CD4-positive, alpha-beta T cell treated with Interleukin-4 for 4 hours (primary cell): ENCODE results near the gene PRKG1.
"Not testable (repeated sequence)": the region's sequence is repeated elsewhere in the genome, so short reads cannot be mapped to it uniquely, and the experiment has no call there.

Experiments used
- DNase-seq: peaks from one replicate; pipeline ENCODE4 v3.0.0-alpha.2; 2020

PRKG1 gene

GRCh38 chr10:52111101-52111891, 1037.0 kb downstream of the PRKG1 start:
- no peak for DNase-seq

DNA sequence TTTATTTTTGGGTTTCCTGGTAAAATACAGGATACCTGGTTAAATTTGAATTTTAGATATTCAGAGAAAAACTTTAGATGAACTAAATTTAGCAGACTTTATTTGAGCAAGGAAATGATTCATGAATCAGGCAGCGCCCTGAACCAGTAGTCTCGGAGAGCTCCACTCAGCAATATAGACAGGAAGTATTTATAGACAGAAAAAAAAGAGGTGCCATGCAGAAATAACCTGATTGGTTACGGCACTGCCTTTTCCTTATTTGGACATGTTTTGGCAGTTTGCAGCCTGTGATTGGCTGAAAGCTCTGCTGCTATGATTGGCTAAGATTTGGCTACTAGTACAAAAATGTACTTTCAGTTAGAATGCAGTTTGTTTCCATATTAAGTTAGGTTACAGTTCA, 1041.5 kb downstream of the PRKG1 start:
- no peak for DNase-seq

GRCh38 chr10:52119507-52119906, 1045.2 kb downstream of the PRKG1 start:
- no peak for DNase-seq

DNA sequence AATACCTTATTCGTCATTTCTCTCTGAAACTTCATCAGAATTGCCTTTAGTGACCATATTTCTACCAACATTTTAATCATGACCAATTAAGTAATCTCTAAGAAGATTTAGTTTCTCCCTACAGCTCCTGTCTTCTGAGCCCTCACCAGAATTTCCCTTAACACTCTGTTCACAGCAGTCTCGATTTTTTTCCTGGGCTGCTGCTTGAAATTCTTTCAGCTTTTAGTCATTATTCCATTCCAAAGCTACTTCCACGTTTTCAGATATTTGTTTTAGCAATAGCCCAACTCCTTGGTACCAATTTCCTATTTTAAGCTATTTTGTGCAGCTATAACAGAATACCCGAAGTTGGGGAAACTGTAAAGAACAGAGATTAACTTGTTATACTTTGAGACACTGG, 1047.4 kb downstream of the PRKG1 start:
- DNase-seq: no peak

- DNase-seq: no peak
These were observed 1053.9 kb downstream of the PRKG1 start for GRCh38 chr10:52128056-52128683.

DNA sequence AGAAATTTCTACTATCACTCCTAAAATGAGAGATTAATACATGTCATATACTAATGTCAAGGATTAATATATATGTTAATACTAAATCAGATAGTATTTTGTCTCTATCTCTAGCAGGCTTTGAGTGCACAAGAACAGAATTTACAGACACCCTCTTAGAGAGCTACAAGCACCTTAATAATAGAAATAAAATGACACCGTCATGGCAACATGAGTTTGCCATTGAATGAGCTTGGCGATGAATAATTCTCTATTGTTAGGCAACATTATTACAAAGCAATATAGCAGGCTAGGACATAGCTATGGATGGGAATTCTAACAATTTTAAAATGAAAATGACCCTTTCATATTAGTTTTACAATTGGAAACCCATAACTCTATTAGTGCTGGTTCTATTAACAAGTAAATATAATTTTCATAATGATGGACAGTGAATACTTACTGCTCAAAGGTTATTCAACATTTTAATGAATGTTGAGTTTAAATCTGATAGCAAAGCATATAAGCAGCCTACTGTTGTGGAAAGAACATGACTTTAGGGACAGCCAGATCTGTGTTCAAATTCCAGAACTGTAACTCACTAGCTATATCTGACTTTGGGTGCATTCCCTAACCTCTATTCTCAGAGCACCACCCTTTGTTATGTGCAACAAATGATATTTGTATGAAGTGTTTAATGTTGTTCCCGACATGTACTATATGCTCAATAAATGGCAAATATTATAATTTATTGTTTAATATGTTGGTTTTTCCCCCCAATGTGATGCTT, 1055.3 kb downstream of the PRKG1 start:
- no peak for DNase-seq

DNA sequence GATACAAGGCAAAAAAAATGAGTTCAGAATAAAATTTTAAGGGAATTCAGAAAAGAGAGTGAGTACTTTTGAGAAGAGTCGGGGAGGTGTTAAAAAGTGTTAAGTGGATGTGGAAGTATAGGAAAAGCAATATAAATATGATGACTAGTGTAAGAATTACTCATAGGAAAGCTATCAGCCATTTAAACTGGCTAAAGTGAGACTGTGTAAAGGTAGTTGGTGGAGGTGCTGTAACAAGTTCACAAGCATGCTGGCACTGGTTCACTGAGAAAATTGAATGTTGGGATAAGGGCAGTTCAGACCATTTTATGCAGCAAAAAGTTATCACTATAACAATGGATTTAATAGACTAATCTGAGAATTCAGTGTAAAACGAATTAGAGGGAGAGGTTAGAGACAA, 1060.8 kb downstream of the PRKG1 start:
- no peak for DNase-seq

DNA sequence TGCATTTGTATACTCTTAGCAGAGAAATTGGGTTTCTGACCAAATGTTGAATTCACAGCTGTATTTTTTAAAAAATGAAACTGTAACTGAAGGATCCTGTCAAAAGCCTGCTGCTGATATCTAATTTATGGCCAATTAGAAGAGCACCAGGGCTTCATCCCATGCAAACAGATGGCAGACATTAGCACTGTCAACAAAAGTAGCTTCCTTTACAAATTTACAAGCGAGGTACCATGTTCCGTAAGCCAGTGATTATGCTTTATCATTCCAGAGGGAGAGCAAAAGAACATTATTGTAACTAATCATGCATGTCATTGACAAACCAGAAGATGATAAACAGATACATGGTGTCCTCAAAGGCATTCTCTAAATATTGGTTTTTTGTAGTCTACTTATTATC, 1062.6 kb downstream of the PRKG1 start:
- no peak for DNase-seq

GRCh38 chr10:52143338-52143737, 1069.1 kb downstream of the PRKG1 start:
- no peak for DNase-seq

GRCh38 chr10:52145636-52146035, 1071.3 kb downstream of the PRKG1 start:
- no peak for DNase-seq

- no peak for DNase-seq
These were observed 1072.5 kb downstream of the PRKG1 start for GRCh38 chr10:52146766-52147165.

DNA sequence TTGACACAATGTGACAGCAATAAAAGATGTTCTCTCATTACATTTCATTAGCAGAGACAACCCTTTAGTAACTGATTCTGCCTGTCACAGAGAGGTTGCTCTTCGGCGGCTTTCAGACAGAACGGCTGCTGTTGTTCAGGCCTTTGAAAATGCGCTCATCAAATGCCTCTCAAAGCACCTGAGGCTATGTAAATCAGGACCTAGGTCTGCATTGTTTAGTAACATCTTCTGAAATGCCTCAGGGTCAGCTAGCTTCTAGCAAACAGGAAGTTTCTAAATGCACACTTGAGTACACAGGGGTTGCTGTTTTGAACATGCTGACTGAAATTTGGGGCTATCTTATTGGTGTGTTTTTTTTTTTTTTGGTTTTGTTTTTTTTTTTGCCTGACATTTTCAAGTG, 1096.5 kb downstream of the PRKG1 start:
- no peak for DNase-seq

GRCh38 chr10:52172581-52172980, 1098.3 kb downstream of the PRKG1 start:
- DNase-seq: no peak

DNA sequence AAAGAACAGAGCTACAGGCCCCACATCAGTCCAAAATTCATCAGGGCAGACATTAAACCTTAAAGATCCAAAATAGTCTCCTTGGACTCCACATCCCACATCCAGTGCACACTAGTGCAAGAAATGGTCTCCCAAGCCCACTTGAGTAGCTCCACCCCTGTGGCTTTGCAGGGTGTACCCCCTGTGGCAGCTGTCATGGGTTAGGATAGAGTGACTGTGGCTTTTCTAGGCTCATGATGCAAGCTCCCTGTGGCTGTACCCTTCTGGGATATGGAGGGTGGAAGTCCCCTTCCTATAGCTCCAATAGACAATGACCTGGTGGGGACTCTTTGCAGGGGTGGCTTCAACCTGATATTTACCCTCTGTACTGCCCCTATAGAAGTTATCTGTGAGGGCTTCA, 1111.0 kb downstream of the PRKG1 start:
- DNase-seq: no peak

DNA sequence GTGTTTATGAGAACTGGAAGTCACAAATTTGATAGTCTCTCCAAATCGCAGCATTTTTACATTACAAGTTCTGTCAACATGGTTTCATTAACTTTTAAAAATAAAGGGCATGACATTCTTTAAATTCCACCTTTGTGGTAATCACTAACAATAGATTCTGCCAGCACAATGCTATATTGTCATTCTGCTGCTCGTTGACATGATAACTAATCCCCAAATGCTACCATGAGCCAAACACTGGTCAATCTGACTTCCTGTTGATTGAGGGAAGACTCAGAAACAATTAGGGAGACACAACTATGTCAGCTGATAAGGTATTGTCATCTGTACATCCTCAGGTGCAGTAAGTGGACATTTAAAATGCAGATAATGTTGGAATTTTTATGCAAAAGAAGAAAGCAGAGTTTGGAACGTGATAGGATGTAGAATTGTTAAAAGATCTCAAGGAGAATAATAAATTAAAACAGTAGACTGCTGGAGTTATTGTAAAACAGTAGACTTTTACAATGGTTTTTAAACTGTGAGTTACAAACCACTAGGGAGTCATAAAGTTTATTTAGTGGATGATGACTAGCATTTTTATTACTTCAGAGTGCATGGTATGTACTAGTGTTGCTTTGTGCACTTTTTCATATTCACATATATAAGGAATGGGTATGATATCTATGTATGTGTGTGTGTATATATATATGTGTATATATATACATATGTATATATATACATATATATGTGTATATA, 1113.4 kb downstream of the PRKG1 start:
- DNase-seq: no peak

DNA sequence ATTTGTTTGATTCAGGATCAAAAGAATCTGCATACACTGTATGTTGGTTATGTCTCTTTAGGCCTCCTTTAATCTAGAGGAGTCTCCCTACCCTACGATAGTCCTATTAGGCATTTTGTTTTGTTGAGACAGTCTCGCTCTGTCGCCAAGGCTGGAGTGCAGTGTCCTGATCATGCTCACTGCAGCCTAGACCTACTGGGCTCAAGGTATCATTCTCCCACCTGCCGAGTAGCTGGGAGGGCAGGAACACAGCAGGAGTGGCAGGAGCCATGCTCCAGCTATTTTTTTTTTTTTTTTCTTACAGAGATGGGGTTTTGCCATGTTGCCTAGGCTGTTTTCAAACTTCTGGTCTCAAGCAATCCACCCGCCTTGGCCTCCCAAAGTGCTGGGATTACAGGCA, 1116.8 kb downstream of the PRKG1 start:
- DNase-seq: no peak

DNA sequence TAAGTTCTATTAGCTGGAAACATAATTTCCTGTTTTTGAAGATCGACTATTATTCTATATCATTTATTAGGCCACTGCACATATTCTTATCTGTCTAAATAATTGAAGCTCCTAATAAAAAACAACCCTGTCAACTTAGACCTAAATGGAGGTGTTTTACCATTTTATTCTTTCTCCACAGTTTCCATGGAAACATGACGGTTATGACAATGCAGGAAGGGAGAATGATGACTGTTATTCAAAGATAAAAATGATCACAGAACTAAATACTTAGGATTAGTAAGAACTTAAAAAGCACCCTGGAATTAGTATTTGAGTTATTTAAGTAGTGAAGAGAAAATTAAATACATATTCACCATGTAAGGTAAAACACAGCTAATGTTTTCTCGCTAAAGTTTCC, 1119.9 kb downstream of the PRKG1 start:
- DNase-seq: no peak

- no peak for DNase-seq
These were observed 1120.4 kb downstream of the PRKG1 start for GRCh38 chr10:52194716-52195115.

DNA sequence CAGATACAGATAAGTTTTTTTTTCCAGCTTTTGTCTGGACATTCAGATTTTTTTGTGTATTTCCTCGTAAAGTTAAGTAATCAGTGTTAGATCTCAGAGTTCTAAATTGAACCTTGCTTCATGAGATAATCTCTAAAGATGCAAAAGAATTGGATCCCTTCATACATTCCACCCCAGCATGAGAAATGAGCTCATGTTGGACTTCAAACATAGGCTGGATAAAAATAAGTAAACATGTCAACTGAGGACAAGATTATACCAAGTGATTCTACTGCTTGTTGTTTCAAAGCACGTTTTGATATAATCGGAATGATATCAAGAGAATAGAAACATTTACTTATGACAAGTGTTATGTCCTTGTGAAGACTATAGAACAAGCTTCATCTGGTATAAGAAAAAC, 1122.8 kb downstream of the PRKG1 start:
- no peak for DNase-seq

GRCh38 chr10:52198540-52198939, 1124.3 kb downstream of the PRKG1 start:
- no peak for DNase-seq

- DNase-seq: not testable (repeated sequence)
These were observed 1130.6 kb downstream of the PRKG1 start for GRCh38 chr10:52204906-52205305.

- no peak for DNase-seq
These were observed 1134.1 kb downstream of the PRKG1 start for GRCh38 chr10:52208365-52208764.

DNA sequence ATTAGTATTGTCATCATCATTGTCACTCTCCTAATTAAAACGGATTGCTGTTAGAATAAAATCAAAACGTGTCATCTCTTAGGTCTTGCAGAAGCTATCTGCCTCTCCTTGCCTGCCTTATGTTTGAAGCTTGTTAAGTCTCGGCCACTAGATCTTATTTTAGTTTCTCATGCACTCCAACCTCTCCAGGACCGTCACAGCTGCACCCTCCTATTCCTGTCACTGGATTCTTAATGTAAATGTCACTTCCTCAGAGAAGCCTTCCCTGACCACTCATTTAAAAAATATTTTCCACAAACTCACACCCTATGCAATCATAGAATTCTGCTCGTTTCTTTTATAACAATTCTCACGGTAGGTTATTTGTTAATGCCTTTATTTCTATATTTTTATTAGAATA, 1135.9 kb downstream of the PRKG1 start:
- no peak for DNase-seq
